Measurements from ENCODE around the gene IL17C. TPM values are rescaled to one million over a fixed set of nuclear protein-coding genes. Genes with fewer than 3 reads are reported as not detected.

The IL17C gene
- total RNA-seq, 1 experiment from 2014 or later: not detected

- BruUV-seq (replicated peaks): no TSS peak
- H3K9me2 ChIP-seq (replicated peaks; ENCODE audit: low read length): no peaks in the 10 kb centered on the region
- TF ChIP-seq EZH2 (IDR thresholded peaks at IDR 0.05; ENCODE audit: low read length, unreplicated experiment): no peak
- TF ChIP-seq EZH2phosphoT487 (IDR thresholded peaks at IDR 0.05; ENCODE audit: borderline replicate concordance, low read length): no peak
- no peak for TF ChIP-seq CTCF (conservative IDR thresholded peaks at IDR 0.05; ENCODE audit: low read depth, low read length)
- H3K4me2 ChIP-seq (ENCODE audit: low read length): no peak overlapping the region
- H4K20me1 ChIP-seq (ENCODE audit: low read length): no peaks in the 10 kb centered on the region
- no peak overlapping the region for H3K9ac ChIP-seq (ENCODE audit: low read length)
- H3K9me3 ChIP-seq (ENCODE audit: low read length): no peaks in the 10 kb centered on the region
- peaks cover 8% of the 10 kb centered on the region; the same call in 1 of the 2 replicates for H3K36me3 ChIP-seq (ENCODE audit: low read depth, low read length)
- no peak overlapping the region for H3K4me3 ChIP-seq (ENCODE audit: low read length)
- H2AFZ ChIP-seq (ENCODE audit: low read length): no peak overlapping the region
- ChIA-PET POLR2A (ENCODE audit: unreplicated experiment) (no interaction called here), CTCF (no interaction called here)
- H3K27ac ChIP-seq (ENCODE audit: low read length): no peak overlapping the region
- ATAC-seq: no peak
- H3K4me1 ChIP-seq (ENCODE audit: insufficient read depth, low read length): no peaks in the 10 kb centered on the region
- no peaks in the 10 kb centered on the region for H3F3A ChIP-seq (ENCODE audit: low read length, unreplicated experiment)
- H3K79me2 ChIP-seq (ENCODE audit: low read length): no peaks in the 10 kb centered on the region
- intact Hi-C loops (cut with micrococcal nuclease): no loop called here
- no peak for DNase-seq
- H3K27me3 ChIP-seq (ENCODE audit: low read length): no peaks in the 10 kb centered on the region
These were observed 38.4 kb upstream of the IL17C start for GRCh38 chr16:88599825-88600538.

GRCh38 chr16:88600539-88600896, 37.9 kb upstream of the IL17C start:
- ChIA-PET POLR2A (ENCODE audit: unreplicated experiment) (no interaction called here), CTCF (no interaction called here)
- Histone ChIP-seq H3F3A (ENCODE audit: low read length, unreplicated experiment) (no peaks in the 10 kb centered on the region), H3K79me2 (ENCODE audit: low read length) (no peaks in the 10 kb centered on the region), H3K4me1 (ENCODE audit: insufficient read depth, low read length) (no peaks in the 10 kb centered on the region), H3K4me2 (ENCODE audit: low read length) (no peak overlapping the region), H3K36me3 (ENCODE audit: low read depth, low read length) (peaks cover 8% of the 10 kb centered on the region; the same call in 1 of the 2 replicates), H3K9me3 (ENCODE audit: low read length) (no peaks in the 10 kb centered on the region), H4K20me1 (ENCODE audit: low read length) (no peaks in the 10 kb centered on the region), H3K9ac (ENCODE audit: low read length) (no peak overlapping the region), H3K4me3 (ENCODE audit: low read length) (no peak overlapping the region), H2AFZ (ENCODE audit: low read length) (no peak overlapping the region), H3K9me2 (replicated peaks; ENCODE audit: low read length) (no peaks in the 10 kb centered on the region), H3K27me3 (ENCODE audit: low read length) (no peaks in the 10 kb centered on the region), H3K27ac (ENCODE audit: low read length) (no peak overlapping the region)
- intact Hi-C loops (cut with micrococcal nuclease): no loop called here
- TF ChIP-seq CTCF (conservative IDR thresholded peaks at IDR 0.05; ENCODE audit: low read depth, low read length) (no peak), EZH2phosphoT487 (IDR thresholded peaks at IDR 0.05; ENCODE audit: borderline replicate concordance, low read length) (no peak), EZH2 (IDR thresholded peaks at IDR 0.05; ENCODE audit: low read length, unreplicated experiment) (no peak)
- DNase-seq: no peak
- no TSS peak for BruUV-seq (replicated peaks)
- no peak for ATAC-seq

- Histone ChIP-seq H3K79me2 (ENCODE audit: low read length) (no peaks in the 10 kb centered on the region), H3K9ac (ENCODE audit: low read length) (no peak overlapping the region), H3F3A (ENCODE audit: low read length, unreplicated experiment) (no peaks in the 10 kb centered on the region), H4K20me1 (ENCODE audit: low read length) (no peaks in the 10 kb centered on the region), H3K4me3 (ENCODE audit: low read length) (no peak overlapping the region), H3K36me3 (ENCODE audit: low read depth, low read length) (peaks cover 8% of the 10 kb centered on the region; the same call in 1 of the 2 replicates), H2AFZ (ENCODE audit: low read length) (no peak overlapping the region), H3K27ac (ENCODE audit: low read length) (no peak overlapping the region), H3K4me1 (ENCODE audit: insufficient read depth, low read length) (no peaks in the 10 kb centered on the region), H3K9me3 (ENCODE audit: low read length) (no peaks in the 10 kb centered on the region), H3K4me2 (ENCODE audit: low read length) (no peak overlapping the region), H3K9me2 (replicated peaks; ENCODE audit: low read length) (no peaks in the 10 kb centered on the region), H3K27me3 (ENCODE audit: low read length) (no peaks in the 10 kb centered on the region)
- ChIA-PET CTCF (no interaction called here), POLR2A (ENCODE audit: unreplicated experiment) (no interaction called here)
- TF ChIP-seq EZH2phosphoT487 (IDR thresholded peaks at IDR 0.05; ENCODE audit: borderline replicate concordance, low read length): no peak
- no peak for TF ChIP-seq CTCF (conservative IDR thresholded peaks at IDR 0.05; ENCODE audit: low read depth, low read length)
- no peak for TF ChIP-seq EZH2 (IDR thresholded peaks at IDR 0.05; ENCODE audit: low read length, unreplicated experiment)
- DNase-seq (no peak), ATAC-seq (no peak)
- intact Hi-C loops (cut with micrococcal nuclease): no loop called here
- no TSS peak for BruUV-seq (replicated peaks)
These were observed 36.9 kb upstream of the IL17C start for GRCh38 chr16:88601313-88602036.
